Motor neuron (in vitro differentiated cells): ENCODE results near the gene DHX35. TPM values are rescaled to one million over a fixed set of nuclear protein-coding genes. Genes with fewer than 3 reads are reported as not detected.
A peak's percentile ranks its signal among the peaks of the same experiment; 100 is the strongest.
"Not testable (repeated sequence)": the region's sequence is repeated elsewhere in the genome, so short reads cannot be mapped to it uniquely, and the experiment has no call there.

ENCODE experiments used
- ATAC-seq, 8 experiments: fragments of 200-7000 bp; cut with Tn5 transposase; replicated peaks in 6 of 8; 2 replicates each; pipeline ENCODE4 v1.8.0; 2021; ENCODE audit warnings: mild to moderate bottlenecking in 8 of 8, moderate library complexity in 8 of 8
- H3K27ac ChIP-seq, 2 donors: fragments of 250-450 bp; sonication (Bioruptor Pico); 2 replicates each; pipeline ENCODE4 v1.9.0; 2021; ENCODE audit warnings: antibody characterized with exemption in 2 of 2, mild to moderate bottlenecking in 2 of 2, moderate library complexity in 1 of 2
- H3K4me1 ChIP-seq, 2 donors: fragments of 250-450 bp; sonication (Bioruptor Pico); replicated peaks in 1 of 2; 2 replicates each; pipeline ENCODE4 v1.6.1; 2021; ENCODE audit warnings: antibody characterized with exemption in 2 of 2, mild to moderate bottlenecking in 2 of 2, moderate library complexity in 1 of 2
- H3K4me3 ChIP-seq, 5 donors: fragments of 250-450 bp; sonication (Bioruptor Pico); 2 replicates each; pipeline ENCODE4 v1.9.0; 2021; ENCODE audit warnings: antibody characterized with exemption in 5 of 5, mild to moderate bottlenecking in 5 of 5, moderate library complexity in 4 of 5
- WGBS, 10 experiments: fragments of 450-650 bp; shearing (Covaris generic); methylation state at CpG; one replicate each; pipeline ENCODE4 v1.0.0; 2022; 5-methylcytosine and 5-hydroxymethylcytosine counted together
- in situ Hi-C, 9 experiments: fragments of 400-800 bp; cut with MboI; loops; one replicate each; pipeline ENCODE4 v1.15.0; 2021; ENCODE audit warnings: low sequenced_read_pairs in 9 of 9, low pct_unique_long_range_greater_than_20kb in 2 of 9; ENCODE audit not compliant: unreplicated experiment in 9 of 9
- total RNA-seq, 8 experiments: library from RNA; unstranded; fragments of 300-600 nt; gene quantifications; 2 replicates each; pipeline versions ENCODE4 v1.2.3 to v1.2.4, GENCODE V29; 2022

The DHX35 gene
- total RNA-seq, 8 experiments from 2014 or later, result 6.9 to 16.6 (median 11.4) TPM

DNA sequence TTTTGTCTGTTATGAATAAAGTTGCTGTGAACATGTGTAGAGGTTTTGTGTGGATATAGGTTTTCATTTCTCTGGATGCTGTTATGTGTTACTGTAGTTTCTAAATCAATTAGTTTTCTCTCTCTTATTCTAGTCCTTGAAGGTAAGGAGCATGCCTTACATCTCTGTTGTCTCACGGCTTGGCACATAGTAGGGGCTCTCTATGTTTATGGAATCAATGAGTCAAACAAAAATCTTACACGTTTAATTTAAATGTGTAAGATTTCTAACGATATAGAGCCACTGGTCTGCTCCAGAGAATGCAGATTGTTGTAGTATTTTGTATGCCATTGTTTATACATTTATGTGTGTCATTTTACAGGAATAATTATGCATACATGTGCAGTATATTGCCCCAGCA is 15.3 kb upstream of the DHX35 start:
- 0 to 100% (median 82%) methylated on average over 1 to 3 of the region's 3 CpGs; no CpG with 5 or more reads in 1 of the 10 experiments for WGBS, 10 experiments
- Histone ChIP-seq H3K4me1 (peaks cover 0 to 3% of the 10 kb centered on the region in 2 donors), H3K27ac (no peak overlapping the region), H3K4me3 (no peak overlapping the region)
- no peak for ATAC-seq
- in situ Hi-C loops, result no loop called here

DNA sequence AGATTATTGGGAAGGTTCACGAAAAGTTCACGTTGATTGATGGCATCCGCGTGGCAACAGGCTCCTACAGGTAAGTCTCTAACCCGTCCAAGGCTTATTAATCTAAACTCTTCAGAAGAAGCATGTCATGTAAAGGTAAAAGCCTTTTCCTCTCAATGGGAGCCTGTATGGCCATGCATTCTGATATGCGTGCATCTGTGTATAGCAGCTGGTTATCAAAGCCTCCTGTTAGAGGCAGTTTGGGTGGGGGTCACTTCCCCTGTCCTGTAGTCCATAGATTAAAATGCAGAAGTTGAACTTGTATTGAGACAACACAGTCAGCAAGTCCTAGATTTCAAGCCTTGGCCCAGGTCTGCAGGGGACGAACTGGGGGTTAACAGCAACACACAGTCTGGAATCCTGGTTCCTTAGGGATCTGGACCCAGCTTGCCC is 14.2 kb upstream of the DHX35 start:
- in situ Hi-C loops, result no loop called here
- 62 to 100% (median 89%) methylated on average over 1 to 7 of the region's 7 CpGs; no CpG with 5 or more reads in 2 of the 10 experiments for WGBS, 10 experiments
- H3K4me1 ChIP-seq, result peaks cover 0 to 6% of the 10 kb centered on the region in 2 donors
- peak in 1 of 8 experiments; percentile 81 for ATAC-seq
- no peak overlapping the region for H3K4me3 ChIP-seq
- no peak overlapping the region for H3K27ac ChIP-seq

DNA sequence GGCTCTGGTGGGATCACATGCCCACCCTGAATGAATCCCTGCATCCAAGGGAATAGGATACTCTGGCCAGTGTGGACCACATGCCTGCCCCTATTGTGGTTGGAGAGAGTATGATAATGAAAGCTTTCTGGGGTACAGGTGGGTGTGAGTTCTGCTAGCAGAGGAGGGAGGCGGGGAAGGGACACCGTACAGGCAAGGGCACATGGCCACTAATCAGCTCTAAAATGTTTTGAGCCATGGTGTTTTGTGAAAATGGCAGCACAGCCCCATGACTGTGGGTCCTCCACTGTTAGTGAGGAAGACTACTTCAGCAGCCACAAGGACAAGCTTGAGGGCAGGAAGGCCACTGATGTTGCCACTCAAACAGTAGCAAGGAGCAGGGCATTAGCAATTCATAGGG is 11.9 kb upstream of the DHX35 start:
- in situ Hi-C loops, result no loop called here

GRCh38 chr20:38951611-38952010 is 10.5 kb upstream of the DHX35 start:
- H3K4me1 ChIP-seq, result peaks cover 0 to 14% of the 10 kb centered on the region in 2 donors
- WGBS, 10 experiments, result 100% methylated on average over 1 to 5 of the region's 9 CpGs; no CpG with 5 or more reads in 5 of the 10 experiments
- H3K27ac ChIP-seq, result no peak overlapping the region
- H3K4me3 ChIP-seq, result no peak overlapping the region
- no peak for ATAC-seq
- in situ Hi-C loops, result no loop called here

More for the DNA sequence above, 11.9 kb upstream of the DHX35 start:
- H3K27ac ChIP-seq, result no peak overlapping the region
- 20 to 100% (median 90%) methylated on average over 1 to 2 of the region's 2 CpGs; no CpG with 5 or more reads in 4 of the 10 experiments for WGBS, 10 experiments
- peaks cover 0 to 14% of the 10 kb centered on the region in 2 donors for H3K4me1 ChIP-seq
- no peak overlapping the region for H3K4me3 ChIP-seq
- ATAC-seq, result no peak

GRCh38 chr20:38952153-38952552 is 10.0 kb upstream of the DHX35 start:
- WGBS, 10 experiments, result 82 to 100% (median 98%) methylated on average over 1 to 6 of the region's 6 CpGs; no CpG with 5 or more reads in 1 of the 10 experiments
- H3K27ac ChIP-seq, result no peak overlapping the region
- H3K4me3 ChIP-seq, result no peak overlapping the region
- ATAC-seq, result no peak
- peaks cover 0 to 14% of the 10 kb centered on the region in 2 donors for H3K4me1 ChIP-seq
- in situ Hi-C loops, result no loop called here

DNA sequence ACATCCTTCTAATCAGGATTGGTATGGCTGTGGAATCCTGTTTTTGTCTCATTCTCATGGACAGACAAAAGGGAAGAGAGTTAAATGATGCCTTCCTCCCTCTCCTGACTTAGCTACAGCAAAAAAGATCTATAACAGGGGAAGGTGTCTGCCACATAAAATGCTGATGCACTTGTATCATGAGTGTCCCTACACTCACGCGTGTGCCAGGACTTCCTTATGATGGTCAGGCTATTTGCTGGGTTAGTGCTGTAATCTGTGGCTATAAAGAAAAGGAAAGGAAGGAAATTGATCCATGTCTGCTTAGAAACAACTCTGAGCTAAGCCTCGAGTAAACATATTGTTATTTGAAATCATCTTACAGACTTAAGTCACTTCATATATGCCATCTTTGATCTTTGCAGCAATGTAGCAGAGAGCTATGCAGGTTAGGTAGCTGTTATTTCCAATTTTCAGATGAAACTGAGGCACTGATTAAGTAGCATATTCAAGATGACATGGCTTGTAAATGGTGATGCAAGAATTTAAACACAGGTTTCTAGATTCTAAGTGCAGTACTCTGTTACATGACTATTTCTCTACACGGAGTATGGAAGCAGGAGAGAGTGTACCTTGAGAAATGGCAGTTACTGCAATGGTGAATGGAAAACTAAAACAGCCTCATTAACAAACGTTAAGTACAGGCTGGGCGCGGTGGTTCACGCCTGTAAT is 8.4 kb upstream of the DHX35 start:
- ATAC-seq, result peak in 1 of 8 experiments; percentile 38
- WGBS, 10 experiments, result 86 to 100% (median 94%) methylated on average over 2 to 8 of the region's 8 CpGs; no CpG with 5 or more reads in 2 of the 10 experiments
- H3K27ac ChIP-seq, result no peak overlapping the region
- H3K4me1 ChIP-seq, result peaks cover 0 to 10% of the 10 kb centered on the region in 2 donors
- H3K4me3 ChIP-seq, result no peak overlapping the region
- in situ Hi-C loops, result no loop called here

GRCh38 chr20:38957235-38957876 is 4.8 kb upstream of the DHX35 start:
- WGBS, 10 experiments, result 80 to 100% (median 93%) methylated on average over 1 to 5 of the region's 5 CpGs; no CpG with 5 or more reads in 1 of the 10 experiments
- ATAC-seq, result no peak
- Histone ChIP-seq H3K27ac (no peak overlapping the region), H3K4me1 (peaks cover 3 to 16% of the 10 kb centered on the region in 2 donors), H3K4me3 (no peak overlapping the region)
- in situ Hi-C loops, result no loop called here

DNA sequence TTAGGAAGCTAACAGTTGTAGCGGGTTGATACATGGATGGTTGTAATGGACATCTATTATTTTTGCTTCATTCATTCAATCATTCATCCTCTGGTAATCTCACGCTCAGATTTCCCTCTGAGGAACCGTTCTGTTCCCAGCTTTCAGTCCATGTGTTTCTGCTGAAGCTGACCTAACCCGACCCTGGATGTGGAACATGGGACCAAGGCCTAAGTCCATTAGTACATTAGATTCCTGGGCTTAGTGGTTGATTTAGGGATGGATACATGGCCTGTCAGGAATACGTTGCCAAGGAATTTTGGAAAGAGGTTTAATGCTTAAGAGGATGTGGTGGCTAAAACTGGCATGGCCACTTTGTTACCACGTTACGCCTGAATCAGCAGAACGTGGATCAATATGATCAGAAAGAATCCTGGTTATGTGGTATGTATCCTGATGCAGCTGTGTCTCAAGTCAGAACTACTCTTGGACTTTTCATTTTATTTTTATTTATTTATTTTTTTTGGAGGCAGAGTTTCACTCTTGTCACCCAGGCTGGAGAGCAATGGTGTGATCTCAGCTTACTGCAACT is 4.1 kb upstream of the DHX35 start:
- no peak for ATAC-seq
- Histone ChIP-seq H3K4me3 (no peak overlapping the region), H3K4me1 (peaks cover 3 to 13% of the 10 kb centered on the region in 2 donors), H3K27ac (no peak overlapping the region)
- in situ Hi-C loops, result no loop called here
- whole genome bisulfite sequencing, 10 experiments, result 67 to 96% (median 81%) methylated on average over 1 to 5 of the region's 8 CpGs; no CpG with 5 or more reads in 3 of the 10 experiments

DNA sequence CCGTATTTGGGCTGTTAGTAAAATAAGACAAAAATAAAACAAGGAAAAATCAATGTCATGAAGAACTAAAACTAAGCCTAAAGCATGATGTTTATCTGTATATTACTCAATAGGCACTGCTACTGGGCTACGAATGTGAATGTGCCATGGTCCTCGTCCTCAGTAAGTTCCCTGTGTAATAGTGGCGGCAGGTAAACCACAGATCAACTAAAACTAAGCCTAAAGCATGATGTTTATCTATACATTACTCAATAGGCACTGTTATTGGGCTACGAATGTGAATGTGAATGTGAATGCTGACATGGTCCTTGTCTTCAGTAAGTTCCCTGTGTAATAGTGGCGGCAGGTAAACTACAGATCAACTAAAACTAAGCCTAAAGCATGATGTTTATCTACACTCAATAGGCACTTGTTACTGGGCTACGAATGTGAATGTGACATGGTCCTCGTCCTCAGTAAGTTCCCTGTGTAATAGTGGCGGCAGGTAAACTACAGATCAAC is 1.9 kb upstream of the DHX35 start:
- H3K27ac ChIP-seq, in situ Hi-C loops, H3K4me3 ChIP-seq, ATAC-seq: not testable (repeated sequence)
- peaks cover 3 to 10% of the 10 kb centered on the region in 2 donors for H3K4me1 ChIP-seq
- 70 to 100% (median 93%) methylated on average over 1 to 8 of the region's 9 CpGs; no CpG with 5 or more reads in 1 of the 10 experiments for WGBS, 10 experiments

DNA sequence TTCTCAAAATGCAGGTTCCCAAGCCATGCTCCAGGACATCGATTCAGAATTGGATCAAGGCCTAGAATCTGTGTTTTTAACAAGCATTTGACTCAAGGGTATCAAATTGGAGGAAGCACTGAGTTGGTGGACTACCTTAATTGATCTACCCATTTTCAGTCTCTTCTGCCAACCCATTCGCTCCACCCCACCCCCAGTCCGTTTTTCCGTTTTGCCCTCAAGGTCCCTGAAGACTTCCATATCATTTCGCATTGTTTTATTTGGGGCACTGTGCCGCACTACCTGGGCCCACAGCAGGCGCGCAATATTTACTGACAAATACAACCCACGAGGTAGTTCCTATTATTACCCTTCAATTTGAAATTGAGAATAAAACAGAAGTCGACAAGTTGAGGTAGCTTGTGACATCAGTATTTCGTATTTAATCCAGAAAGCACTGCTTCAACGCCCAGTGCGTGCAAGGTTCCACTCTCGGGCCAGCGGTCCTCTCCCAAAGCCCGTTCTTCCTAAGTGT is 557 bp upstream of the DHX35 start:
- in situ Hi-C loops, result no loop called here
- ATAC-seq, result peak in 1 of 8 experiments; percentile 3
- Histone ChIP-seq H3K27ac (peak overlapping the region; percentile 46 to 70), H3K4me3 (peak overlapping the region; percentile 77 to 97 (median 80)), H3K4me1 (peaks cover 3 to 10% of the 10 kb centered on the region in 2 donors)
- WGBS, 10 experiments, result 6 to 33% (median 15%) methylated on average over 2 to 15 of the region's 16 CpGs; no CpG with 5 or more reads in 1 of the 10 experiments

DNA sequence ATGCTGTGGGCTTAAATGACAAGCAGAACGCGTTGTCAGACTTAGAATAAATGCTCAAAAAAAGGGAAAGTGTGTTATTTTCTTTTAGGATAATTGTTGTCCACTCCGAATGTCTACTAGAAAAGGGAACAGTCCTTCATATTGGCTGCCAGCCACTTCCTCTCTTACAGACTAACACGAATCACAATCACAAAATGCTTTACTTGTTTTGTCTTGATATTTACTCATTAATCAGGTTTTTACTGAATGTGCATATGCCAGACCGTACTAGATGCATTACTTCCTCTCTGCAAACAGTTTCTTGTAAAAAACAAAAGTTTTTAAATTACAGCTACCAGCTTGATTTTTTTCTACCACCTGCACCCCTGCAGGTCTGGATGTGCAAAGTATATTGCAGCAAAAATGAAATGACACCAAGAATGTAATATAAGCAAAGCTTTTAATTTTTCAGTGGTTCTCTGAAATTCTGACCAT is 821 bp downstream of the DHX35 start:
- in situ Hi-C loops, result no loop called here
- H3K4me3 ChIP-seq, result peak overlapping the region; percentile 77 to 97 (median 80)
- peaks cover 3 to 10% of the 10 kb centered on the region in 2 donors for H3K4me1 ChIP-seq
- peak overlapping the region in 1 of 2 donors; percentile 82 for H3K27ac ChIP-seq
- WGBS, 10 experiments, result 0 to 32% (median 3%) methylated on average over 2 to 5 of the region's 5 CpGs
- no peak for ATAC-seq

- in situ Hi-C loops, result no loop called here
- no peak overlapping the region for H3K4me3 ChIP-seq
- ATAC-seq, result no peak
- H3K4me1 ChIP-seq, result peaks cover 3 to 10% of the 10 kb centered on the region in 2 donors
- H3K27ac ChIP-seq, result no peak overlapping the region
Observed at GRCh38 chr20:38963745-38964144, 1.6 kb downstream of the DHX35 start.

DNA sequence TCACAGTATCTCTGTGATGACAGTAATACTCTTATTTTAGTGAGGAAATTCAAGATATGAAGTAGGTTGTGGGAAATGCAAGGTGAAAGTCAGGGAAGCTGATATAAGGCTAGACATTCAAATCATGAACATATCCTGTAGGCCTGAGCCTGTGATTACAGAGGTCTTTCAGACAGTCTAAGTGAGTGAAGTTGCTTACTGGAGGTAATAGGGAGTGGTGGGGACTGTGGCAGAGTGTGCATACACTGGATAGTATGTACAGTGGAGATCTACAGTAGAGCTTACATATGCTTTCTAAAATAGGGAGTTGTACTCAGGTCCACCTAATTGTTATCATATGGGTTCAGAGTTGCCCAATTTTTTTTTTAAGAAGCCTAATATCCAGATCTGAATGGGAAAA is 3.1 kb downstream of the DHX35 start:
- in situ Hi-C loops, result no loop called here
- H3K27ac ChIP-seq, result no peak overlapping the region
- ATAC-seq, result no peak
- H3K4me3 ChIP-seq, result no peak overlapping the region
- peaks cover 3 to 10% of the 10 kb centered on the region in 2 donors for H3K4me1 ChIP-seq
